ENCODE results near the gene RASAL2.

GRCh38 chr1:178457651-178458050, 363.7 kb downstream of the RASAL2 start:
- TF ChIP-seq CTCF (IDR thresholded peaks at IDR 0.05) (no peak), EZH2 (IDR thresholded peaks at IDR 0.05; ENCODE audit: borderline replicate concordance, insufficient read depth, low read depth, low read length, poor library complexity, severe bottlenecking) (no peak)
